ENCODE measurements around the gene RPL10.
A peak's percentile ranks its signal among the peaks of the same experiment; 100 is the strongest.

The RPL10 gene

GRCh38 chrX:154411981-154412340 is 13.8 kb downstream of the RPL10 start:
- Histone ChIP-seq H3K4me3 (ENCODE audit: low read depth, low read length) (peak overlapping the region; percentile 70), H3K36me3 (no peaks in the 10 kb centered on the region), H3K4me1 (no peaks in the 10 kb centered on the region; the same call in 1 of the 2 replicates), H3K9me3 (no peaks in the 10 kb centered on the region), H3K27me3 (no peaks in the 10 kb centered on the region)
- peak; percentile 74 for DNase-seq
- TF ChIP-seq CTCF (IDR thresholded peaks at IDR 0.05; ENCODE audit: low read depth, low read length): no peak

GRCh38 chrX:154412468-154412867 is 14.3 kb downstream of the RPL10 start:
- Histone ChIP-seq H3K9me3 (no peaks in the 10 kb centered on the region), H3K4me3 (ENCODE audit: low read depth, low read length) (peak overlapping the region; percentile 70), H3K27me3 (no peaks in the 10 kb centered on the region), H3K4me1 (peaks cover under 1% of the 10 kb centered on the region; the same call in 1 of the 2 replicates), H3K36me3 (no peaks in the 10 kb centered on the region)
- DNase-seq: peak; percentile 35
- TF ChIP-seq CTCF (IDR thresholded peaks at IDR 0.05; ENCODE audit: low read depth, low read length): no peak

- peaks cover 3% of the 10 kb centered on the region; the same call in 1 of the 2 replicates for H3K4me1 ChIP-seq
- H3K27me3 ChIP-seq: no peaks in the 10 kb centered on the region
- no peak for TF ChIP-seq CTCF (IDR thresholded peaks at IDR 0.05; ENCODE audit: low read depth, low read length)
- H3K36me3 ChIP-seq: no peaks in the 10 kb centered on the region
- no peak for DNase-seq
- no peak overlapping the region for H3K4me3 ChIP-seq (ENCODE audit: low read depth, low read length)
- no peaks in the 10 kb centered on the region for H3K9me3 ChIP-seq
Measured at GRCh38 chrX:154413142-154413541, 15.0 kb downstream of the RPL10 start.

GRCh38 chrX:154417157-154417556 is 19.0 kb downstream of the RPL10 start:
- peaks cover 8% of the 10 kb centered on the region for H3K4me1 ChIP-seq
- DNase-seq: peak; percentile 80
- TF ChIP-seq CTCF (IDR thresholded peaks at IDR 0.05; ENCODE audit: low read depth, low read length): no peak
- H3K9me3 ChIP-seq: no peaks in the 10 kb centered on the region
- no peaks in the 10 kb centered on the region for H3K27me3 ChIP-seq
- no peak overlapping the region for H3K4me3 ChIP-seq (ENCODE audit: low read depth, low read length)
- no peaks in the 10 kb centered on the region for H3K36me3 ChIP-seq

- no peaks in the 10 kb centered on the region for H3K27me3 ChIP-seq
- no peak for TF ChIP-seq CTCF (IDR thresholded peaks at IDR 0.05; ENCODE audit: low read depth, low read length)
- no peak for DNase-seq
- H3K9me3 ChIP-seq: no peaks in the 10 kb centered on the region
- no peak overlapping the region for H3K4me3 ChIP-seq (ENCODE audit: low read depth, low read length)
- H3K36me3 ChIP-seq: no peaks in the 10 kb centered on the region
- H3K4me1 ChIP-seq: peaks cover 8% of the 10 kb centered on the region
Measured at GRCh38 chrX:154419189-154419588, 21.0 kb downstream of the RPL10 start.

GRCh38 chrX:154419688-154420401 is 21.7 kb downstream of the RPL10 start:
- Histone ChIP-seq H3K27me3 (no peaks in the 10 kb centered on the region), H3K4me1 (peaks cover 8% of the 10 kb centered on the region), H3K4me3 (ENCODE audit: low read depth, low read length) (no peak overlapping the region), H3K36me3 (no peaks in the 10 kb centered on the region), H3K9me3 (no peaks in the 10 kb centered on the region)
- TF ChIP-seq CTCF (IDR thresholded peaks at IDR 0.05; ENCODE audit: low read depth, low read length): no peak
- DNase-seq: no peak
